HepG2 (cell line): ENCODE results near the gene MARCHF4. TPM values are rescaled to one million over a fixed set of nuclear protein-coding genes. Genes with fewer than 3 reads are reported as not detected.

Source experiments
- ADNP ChIP-seq: sonication (generic); formaldehyde crosslinking; IDR thresholded peaks from 2 replicates; pipeline ENCODE4 v1.4.0; 2020; ENCODE audit warnings: missing genetic modification reagents
- CENPX ChIP-seq: sonication (generic); formaldehyde crosslinking; IDR thresholded peaks from 2 replicates; pipeline ENCODE4 v1.9.0; 2021; ENCODE audit warnings: mild to moderate bottlenecking, missing genetic modification reagents, moderate library complexity
- EP300 ChIP-seq, 3 experiments: sonication (generic) in 1 of 3; formaldehyde crosslinking in 1 of 3; IDR thresholded peaks; 2 replicates each; pipeline versions ENCODE4 v1.5.1 to v1.6.1; 2011 to 2020; ENCODE audit warnings: low read depth in 2 of 3, low read length in 2 of 3, borderline replicate concordance in 1 of 3, improper control_type of control experiment in 1 of 3, mild to moderate bottlenecking in 1 of 3, missing genetic modification reagents in 1 of 3, moderate library complexity in 1 of 3
- GMEB1 ChIP-seq: sonication (generic); formaldehyde crosslinking; IDR thresholded peaks from 2 replicates; pipeline ENCODE4 v1.5.1; 2020; ENCODE audit warnings: missing genetic modification reagents, mild to moderate bottlenecking, borderline replicate concordance
- PATZ1 ChIP-seq: sonication (generic); formaldehyde crosslinking; IDR thresholded peaks from 2 replicates; pipeline ENCODE4 v1.4.0; 2020; ENCODE audit warnings: missing genetic modification reagents
- SP1 ChIP-seq, 2 experiments: fragments of 450-650 bp in 1 of 2; sonication (generic) in 1 of 2; formaldehyde crosslinking in 1 of 2; IDR thresholded peaks; 2 replicates each; pipeline versions ENCODE4 v1.4.0 to v1.6.1; 2016 to 2020; ENCODE audit warnings: missing genetic modification reagents in 1 of 2
- STAT6 ChIP-seq: sonication (generic); formaldehyde crosslinking; IDR thresholded peaks from 2 replicates; pipeline ENCODE4 v1.4.0; 2020; ENCODE audit warnings: missing genetic modification reagents, mild to moderate bottlenecking, borderline replicate concordance
- ZBTB26 ChIP-seq: IDR thresholded peaks from 2 replicates; pipeline ENCODE4 v1.6.1; 2016; ENCODE audit warnings: missing compliant biosample characterization, missing genetic modification reagents, borderline replicate concordance
- ZFP1 ChIP-seq: IDR thresholded peaks from 2 replicates; pipeline ENCODE4 v1.6.1; 2016
- ZNF12 ChIP-seq: sonication (generic); formaldehyde crosslinking; IDR thresholded peaks from 2 replicates; pipeline ENCODE4 v1.5.0; 2020; ENCODE audit warnings: missing genetic modification reagents
- ZNF136 ChIP-seq: sonication (generic); formaldehyde crosslinking; IDR thresholded peaks from 2 replicates; pipeline ENCODE4 v1.8.1; 2022; ENCODE audit warnings: low read depth, mild to moderate bottlenecking, moderate library complexity, missing genetic modification reagents
- ZNF225 ChIP-seq: sonication (generic); formaldehyde crosslinking; IDR thresholded peaks from 2 replicates; pipeline ENCODE4 v1.4.0; 2020; ENCODE audit warnings: mild to moderate bottlenecking, missing genetic modification reagents
- ZNF260 ChIP-seq: sonication (generic); formaldehyde crosslinking; IDR thresholded peaks from 2 replicates; pipeline ENCODE4 v1.4.0; 2020; ENCODE audit warnings: missing genetic modification reagents, low read depth, mild to moderate bottlenecking, borderline replicate concordance
- ZNF276 ChIP-seq: sonication (generic); formaldehyde crosslinking; IDR thresholded peaks from 2 replicates; pipeline ENCODE4 v1.4.0; 2020; ENCODE audit warnings: mild to moderate bottlenecking, low read depth, missing genetic modification reagents
- ZNF335 ChIP-seq: sonication (generic); formaldehyde crosslinking; IDR thresholded peaks from 2 replicates; pipeline ENCODE4 v1.4.0; 2020; ENCODE audit warnings: missing genetic modification reagents
- ZNF792 ChIP-seq: IDR thresholded peaks from 2 replicates; pipeline ENCODE4 v1.6.1; 2016
- ZSCAN9 ChIP-seq: IDR thresholded peaks from 2 replicates; pipeline ENCODE4 v1.6.1; 2016; ENCODE audit warnings: borderline replicate concordance
- polyA plus RNA-seq, 8 experiments: library from polyadenylated mRNA; depleted of rRNA in 3 of 8; stranded (reverse) in 7 of 8; unstranded in 1 of 8; fragments of >200 nt; fragmentation: Illumina TruSeq in 4 of 8; extraction: Trizol in 4 of 8; gene quantifications; 2 replicates each; pipeline versions ENCODE4 v1.2.1 to v1.2.3, GENCODE V29; 2011 to 2016; ENCODE audit warnings: low read depth in 4 of 8, missing spikeins in 1 of 8, mixed read lengths in 1 of 8; ENCODE audit not compliant: insufficient read depth in 1 of 8
- total RNA-seq, 5 experiments: library from RNA; depleted of rRNA; stranded (reverse); fragments of >200 nt; fragmentation: Illumina TruSeq; extraction: Trizol; gene quantifications; 2 replicates each; pipeline ENCODE4 v1.2.3, GENCODE V29; 2016; ENCODE audit warnings: low read depth in 1 of 5

The MARCHF4 gene
- total and polyA plus RNA-seq, 2 of the 13 experiments (the other 11 are each of a cell fraction or from before 2014, with no cell fraction given), result not detected

GRCh38 chr2:216412022-216412999 lies 40.0 kb upstream of the MARCHF4 start, which contains the start of gene SMARCAL1 (continued):
- TF ChIP-seq SP1 (IDR thresholded peaks at IDR 0.05), result no peak
- TF ChIP-seq SP1 (CRISPR knock-in tag; IDR thresholded peaks at IDR 0.05), result peak; percentile 85
- TF ChIP-seq CENPX (CRISPR knock-in tag), result no peak
- peak; percentile 83; the same call in 1 of the 2 replicates for TF ChIP-seq ZSCAN9
- TF ChIP-seq ZFP1 (CRISPR knock-in tag), result peak; percentile 87; the same call in 1 of the 2 replicates
- TF ChIP-seq PATZ1 (CRISPR knock-in tag), result 0 out of 2 replicates have a peak, but pooled peaks have one; percentile 24
- TF ChIP-seq ZNF260 (CRISPR knock-in tag), result no peak
- peak; percentile 80; the same call in 1 of the 2 replicates for TF ChIP-seq ZNF335 (CRISPR knock-in tag)
- TF ChIP-seq ZNF12, result no peak
- no peak for TF ChIP-seq ADNP (CRISPR knock-in tag)
- no peak for TF ChIP-seq ZNF276 (CRISPR knock-in tag)
- peak; percentile 99 for TF ChIP-seq ZNF225 (CRISPR knock-in tag)
- TF ChIP-seq ZBTB26 (CRISPR knock-in tag), result peak; percentile 84
- TF ChIP-seq STAT6 (CRISPR knock-in tag), result peak; percentile 78; the same call in 1 of the 2 replicates
- 0 out of 4 replicates have a peak, but pooled peaks of 1 of the 2 experiments have one; percentile 9 for TF ChIP-seq EP300 (IDR thresholded peaks at IDR 0.05; ENCODE audit: low read depth in 2 of 2, low read length in 2 of 2)
- peak; percentile 32; the same call in 1 of the 2 replicates for TF ChIP-seq EP300 (CRISPR knock-in tag; IDR thresholded peaks at IDR 0.05; ENCODE audit: borderline replicate concordance)
- TF ChIP-seq ZNF136 (CRISPR knock-in tag), result peak; percentile 90; the same call in 1 of the 2 replicates
- peak; percentile 51; the same call in 1 of the 2 replicates for TF ChIP-seq ZNF792 (CRISPR knock-in tag)
- peak; percentile 94 for TF ChIP-seq GMEB1 (CRISPR knock-in tag)
